Kasumi-1 (cell line): Measurements from ENCODE around the gene NEK3.
A peak's percentile ranks its signal among the peaks of the same experiment; 100 is the strongest.
"Not testable (repeated sequence)": the region's sequence is repeated elsewhere in the genome, so short reads cannot be mapped to it uniquely, and the experiment has no call there.

Source experiments
- DNase-seq, 2 experiments: peaks; one replicate each; lab custom pipeline; 2025; lab: John Stamatoyannopoulos, UW

NEK3 gene

DNA sequence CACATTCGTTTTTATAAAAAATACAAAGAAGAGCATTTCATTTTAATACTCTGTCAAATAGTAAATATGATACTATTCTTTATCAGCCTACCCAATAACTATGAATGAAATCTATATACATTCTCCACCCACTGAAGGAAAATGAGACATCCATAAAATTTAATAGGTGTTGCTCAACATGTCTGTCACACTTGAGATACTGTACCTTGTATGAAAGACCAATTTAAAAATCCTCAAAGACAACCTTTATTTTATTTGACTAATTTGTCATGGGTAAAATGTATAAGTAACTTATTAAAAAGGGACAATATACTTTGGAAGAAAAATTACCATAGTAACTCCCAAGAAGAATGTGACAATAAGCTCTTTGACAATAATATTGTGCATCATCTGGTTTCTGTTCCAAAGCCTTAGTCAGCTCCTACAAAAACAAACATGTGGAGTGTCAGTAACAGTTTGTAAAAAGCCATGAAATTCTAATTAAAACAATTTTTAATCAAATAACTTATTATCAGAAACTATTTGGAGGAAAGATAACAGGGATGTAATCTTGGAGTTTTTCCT is 11.5 kb upstream of the NEK3 start:
- not testable (repeated sequence) for DNase-seq

- no peak for DNase-seq
Measured at GRCh38 chr13:52169839-52170238, 10.4 kb upstream of the NEK3 start.

DNA sequence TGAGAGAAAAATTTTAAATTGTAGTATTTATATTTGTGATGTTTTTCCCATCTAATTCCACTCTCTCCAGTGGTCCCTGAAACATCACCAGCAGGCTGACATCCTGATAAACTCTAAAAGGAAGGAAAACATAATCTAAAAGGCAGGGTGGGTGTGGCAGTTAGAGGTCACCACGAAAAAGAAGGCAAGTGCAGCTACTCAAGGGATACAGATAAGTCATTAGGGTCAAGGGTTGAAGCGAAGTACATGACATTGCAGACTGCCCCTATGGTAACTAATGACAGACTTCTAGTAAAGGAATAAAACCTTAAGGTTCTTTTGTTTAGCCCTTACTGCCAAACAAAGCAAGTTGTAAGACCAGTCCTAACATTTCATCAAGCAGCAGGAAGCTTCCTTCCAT is 6.0 kb upstream of the NEK3 start:
- DNase-seq, result no peak

- DNase-seq, result no peak
Measured at GRCh38 chr13:52164989-52165388, 5.6 kb upstream of the NEK3 start.

DNA sequence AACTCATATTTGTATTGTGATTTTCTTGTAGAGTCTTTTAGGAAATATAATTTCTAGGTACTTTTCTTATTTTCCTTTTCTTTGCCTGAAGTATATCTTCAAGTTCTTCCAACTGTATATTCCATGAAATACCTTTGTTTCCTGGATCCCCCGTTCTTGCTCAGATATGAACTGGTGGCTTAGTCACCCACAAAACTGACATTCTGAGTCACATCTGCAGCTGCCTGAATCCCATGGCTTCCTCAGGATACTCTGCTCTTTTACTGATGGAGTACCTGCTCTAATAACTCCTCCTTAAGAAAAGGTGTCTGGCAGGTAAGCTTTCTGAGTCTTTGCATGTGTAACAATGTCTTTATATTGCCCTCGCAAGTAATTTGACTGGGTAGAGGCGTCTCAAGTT is 4.5 kb upstream of the NEK3 start:
- not testable (repeated sequence) for DNase-seq

GRCh38 chr13:52162279-52163101 is 3.1 kb upstream of the NEK3 start:
- no peak for DNase-seq

DNA sequence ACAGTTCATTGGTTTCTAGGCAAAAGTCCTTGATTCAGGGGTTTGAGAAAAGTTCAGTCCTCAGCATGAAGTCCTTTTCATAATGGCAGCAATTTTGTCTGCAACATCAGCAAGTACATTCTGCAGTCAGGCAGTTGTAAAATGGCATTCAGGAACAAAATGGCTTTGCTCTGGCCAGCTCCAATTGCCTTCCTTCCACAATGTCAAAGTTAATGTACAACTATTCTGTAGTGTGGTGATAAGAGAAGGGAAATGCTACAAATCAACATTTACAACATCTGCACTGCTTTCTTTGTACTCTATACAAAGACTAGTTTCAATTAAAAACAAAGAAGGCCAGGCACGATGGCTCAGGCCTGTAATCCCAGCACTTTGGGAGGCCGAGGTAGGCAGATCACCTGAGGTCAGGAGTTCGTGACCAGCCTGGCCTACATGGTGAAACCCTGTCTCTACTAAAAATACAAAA is 1.8 kb upstream of the NEK3 start:
- DNase-seq, result no peak

- no peak for DNase-seq
Measured at GRCh38 chr13:52160506-52160905, 1.1 kb upstream of the NEK3 start.

GRCh38 chr13:52160053-52160452 is 656 bp upstream of the NEK3 start:
- DNase-seq, result no peak

DNA sequence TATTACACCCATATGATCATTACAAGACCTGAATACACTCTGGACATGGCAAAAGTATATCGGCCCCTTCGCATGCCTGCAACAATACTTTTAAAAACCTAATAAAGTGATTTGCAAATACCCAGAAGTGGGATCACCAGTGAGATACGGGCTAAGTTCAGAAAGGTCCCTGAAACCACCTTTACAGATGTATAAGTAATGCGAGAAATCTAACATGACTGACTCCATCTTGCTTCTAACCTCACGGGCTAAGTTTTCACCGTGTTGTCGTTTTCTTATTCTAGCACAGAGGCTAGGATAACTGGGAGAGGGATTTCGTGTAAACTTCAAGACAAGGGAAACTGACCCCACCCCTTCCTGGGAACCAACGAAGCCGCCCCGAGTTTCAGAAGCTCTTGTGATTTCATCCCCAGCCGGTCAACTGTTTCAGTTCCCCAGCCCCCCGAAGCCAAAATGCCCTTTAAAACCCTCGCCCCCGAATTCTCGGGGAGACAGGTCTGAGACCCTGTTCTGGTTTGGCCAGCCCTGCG is 703 bp downstream of the NEK3 start:
- DNase-seq, result no peak

GRCh38 chr13:52156724-52157261 is 2.6 kb downstream of the NEK3 start:
- DNase-seq, result no peak

- no peak for DNase-seq
Measured at GRCh38 chr13:52155177-52155576, 4.2 kb downstream of the NEK3 start.

GRCh38 chr13:52147225-52147624 is 12.2 kb downstream of the NEK3 start:
- no peak for DNase-seq

- no peak for DNase-seq
Measured at GRCh38 chr13:52141299-52141698, 18.1 kb downstream of the NEK3 start.

GRCh38 chr13:52137489-52137888 is 21.9 kb downstream of the NEK3 start:
- DNase-seq, result no peak

GRCh38 chr13:52136763-52137162 is 22.6 kb downstream of the NEK3 start:
- no peak for DNase-seq

DNA sequence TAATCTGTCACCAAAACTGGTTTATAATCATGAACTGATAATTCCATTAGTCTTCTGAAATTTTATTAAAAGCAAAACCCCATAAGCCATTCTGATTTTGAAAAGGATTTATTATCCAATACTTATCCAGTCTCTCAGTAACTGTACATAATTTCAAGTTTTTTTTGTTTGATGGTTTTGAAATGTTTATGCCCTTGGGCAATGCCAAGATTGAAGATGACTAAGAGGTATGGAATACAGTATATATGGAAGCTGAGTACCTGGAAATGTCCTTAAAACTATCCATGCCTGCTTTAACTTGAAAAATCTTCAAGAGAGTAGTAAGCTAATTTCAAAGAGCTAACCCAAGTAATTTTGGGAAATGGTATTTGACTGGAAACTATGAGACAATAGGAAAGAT is 28.8 kb downstream of the NEK3 start:
- no peak for DNase-seq

DNA sequence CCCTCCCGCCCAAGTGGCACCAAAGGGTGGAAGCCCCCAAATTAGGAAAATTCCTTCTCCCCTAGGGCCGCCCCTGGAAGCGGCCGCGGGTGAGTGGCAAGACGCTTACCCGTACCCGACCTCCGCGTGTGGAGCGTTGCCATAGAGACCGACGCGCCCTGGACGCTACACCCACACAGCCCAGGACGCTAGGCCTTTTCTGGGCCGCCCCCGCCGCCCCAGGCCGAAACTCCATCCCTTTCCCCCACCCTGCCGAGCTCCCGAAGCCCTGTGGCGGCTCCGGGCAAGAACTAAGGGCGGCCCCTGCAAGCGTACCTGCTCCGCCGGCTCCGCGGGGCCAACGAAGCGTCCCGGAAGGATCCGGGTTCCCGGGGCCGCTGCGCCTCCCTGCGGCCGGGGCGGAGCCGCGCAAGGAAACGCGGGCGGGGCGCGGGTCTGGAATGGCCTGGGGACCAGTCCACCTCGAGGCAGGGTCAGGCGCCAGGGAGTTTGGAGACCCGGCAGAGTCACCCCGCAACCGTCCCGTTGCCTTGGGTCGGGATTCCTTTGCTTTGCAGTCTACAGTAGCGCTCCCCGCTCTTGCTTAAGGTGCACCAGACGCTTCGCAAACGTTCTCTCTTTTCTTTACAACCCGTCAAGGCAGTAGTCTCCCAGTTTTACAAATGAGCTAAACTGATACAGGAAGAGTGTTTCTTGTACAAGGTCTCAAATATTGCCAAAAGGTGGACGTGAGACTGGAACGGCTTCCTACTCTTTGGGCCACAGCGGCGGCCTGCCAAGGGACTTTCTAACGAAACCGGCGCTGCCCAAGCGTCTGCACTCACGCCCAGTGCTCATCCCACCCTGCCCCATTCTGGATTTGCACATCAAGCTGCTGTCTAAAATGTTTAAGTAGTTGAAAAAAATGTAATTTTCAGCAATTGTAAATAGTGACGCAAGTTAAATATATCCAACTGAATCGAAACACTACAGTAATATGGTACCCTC is 30.4 kb downstream of the NEK3 start, which contains the start of gene NEK5:
Gene NEK5 (minus strand): TSS at position 360 of the 987 bp plus-strand sequence. CDS start 1,591 bp downstream, outside the sequence.
- DNase-seq, result peak; percentile 58 to 60

- DNase-seq, result peak; percentile 72 to 74
Measured at GRCh38 chr13:52127783-52128702, 31.4 kb downstream of the NEK3 start.

- peak in 1 of 2 experiments; percentile 44 for DNase-seq
Measured at GRCh38 chr13:52127378-52127777, 32.0 kb downstream of the NEK3 start.

DNA sequence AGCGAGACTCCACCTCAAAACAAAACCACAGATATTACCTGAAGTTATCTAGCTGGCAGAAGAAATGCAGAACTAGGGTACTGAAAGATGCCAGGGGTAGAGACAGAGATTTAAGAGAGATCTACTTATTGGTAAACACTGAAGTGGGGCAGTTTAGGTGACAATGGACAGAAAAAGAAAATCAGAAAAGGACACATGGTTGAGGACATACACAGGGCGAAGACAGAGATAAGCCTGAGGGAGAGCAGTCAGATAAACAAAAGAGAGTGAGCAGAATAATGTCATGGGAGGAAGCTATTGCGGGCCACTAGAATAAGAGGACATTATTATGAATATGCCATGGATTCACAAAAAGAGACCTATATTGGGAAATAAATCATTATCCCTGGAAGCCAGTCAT is 33.9 kb downstream of the NEK3 start:
- DNase-seq, result no peak
